Activated T-helper 17 cell treated with anti-CD3 and anti-CD28 coated beads, Interleukin-2, amount 50 U/mL, for 72 hours (primary cell): Measurements from ENCODE around the gene NBAS. TPM values are rescaled to one million over a fixed set of nuclear protein-coding genes. Genes with fewer than 3 reads are reported as not detected.
"Not testable (repeated sequence)": the region's sequence is repeated elsewhere in the genome, so short reads cannot be mapped to it uniquely, and the experiment has no call there.

Experiments
- ATAC-seq: fragments of 150-1000 bp; cut with Tn5 transposase; replicated peaks from 2 replicates; pipeline ENCODE4 v1.10.0; 2021; ENCODE audit warnings: mild to moderate bottlenecking, moderate library complexity
- H3K27ac Mint-ChIP-seq: one replicate; pipeline ENCODE4 v1.8.0; 2022; ENCODE audit warnings: mixed read lengths
- H3K27me3 Mint-ChIP-seq: one replicate; pipeline ENCODE4 v1.8.0; 2022; ENCODE audit warnings: mixed read lengths
- H3K36me3 Mint-ChIP-seq: one replicate; pipeline ENCODE4 v1.8.0; 2022; ENCODE audit warnings: low read depth, mild to moderate bottlenecking, mixed read lengths
- H3K4me1 Mint-ChIP-seq: one replicate; pipeline ENCODE4 v1.8.0; 2022; ENCODE audit warnings: mixed read lengths
- H3K4me3 Mint-ChIP-seq: one replicate; pipeline ENCODE4 v1.8.0; 2022; ENCODE audit warnings: mild to moderate bottlenecking, mixed read lengths
- H3K9me3 Mint-ChIP-seq: one replicate; pipeline ENCODE4 v1.8.0; 2022; ENCODE audit warnings: mixed read lengths
- total RNA-seq, 2 donors: library from RNA; stranded (reverse); gene quantifications; one replicate each; pipeline ENCODE4 v1.2.3, GENCODE V29; 2022

NBAS gene
- total RNA-seq, 2 donors from 2014 or later = 36.3 to 39.5 TPM

DNA sequence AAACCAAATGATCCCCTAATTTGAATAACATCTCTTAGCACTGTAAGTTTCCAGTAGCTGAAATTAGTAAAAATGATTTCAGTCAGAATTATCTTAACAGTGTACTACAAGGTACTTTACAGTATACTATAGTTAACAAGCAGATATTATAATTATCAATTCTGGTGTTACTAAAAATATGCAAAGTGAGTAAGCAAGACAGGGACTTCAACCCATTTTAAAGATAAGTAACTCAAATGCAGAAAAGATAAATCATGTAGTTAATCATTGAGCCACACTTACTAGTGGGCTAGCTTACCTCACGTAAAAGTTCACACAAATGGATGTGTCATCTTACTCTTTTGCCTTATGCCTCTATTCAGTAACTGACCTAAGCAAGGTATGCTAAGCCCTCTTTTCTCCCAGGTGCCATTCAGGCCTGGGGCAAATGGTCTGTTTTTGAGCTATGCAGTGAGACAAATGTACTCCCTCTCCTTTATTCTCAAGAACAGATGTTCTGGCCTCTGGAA, 101.0 kb downstream of the NBAS start:
- Mint-ChIP-seq H3K36me3 (peaks cover 83% of the 10 kb centered on the region), H3K27ac (no peak overlapping the region), H3K9me3 (no peaks in the 10 kb centered on the region), H3K4me1 (no peaks in the 10 kb centered on the region), H3K27me3 (no peaks in the 10 kb centered on the region), H3K4me3 (no peak overlapping the region)
- no peak for ATAC-seq

DNA sequence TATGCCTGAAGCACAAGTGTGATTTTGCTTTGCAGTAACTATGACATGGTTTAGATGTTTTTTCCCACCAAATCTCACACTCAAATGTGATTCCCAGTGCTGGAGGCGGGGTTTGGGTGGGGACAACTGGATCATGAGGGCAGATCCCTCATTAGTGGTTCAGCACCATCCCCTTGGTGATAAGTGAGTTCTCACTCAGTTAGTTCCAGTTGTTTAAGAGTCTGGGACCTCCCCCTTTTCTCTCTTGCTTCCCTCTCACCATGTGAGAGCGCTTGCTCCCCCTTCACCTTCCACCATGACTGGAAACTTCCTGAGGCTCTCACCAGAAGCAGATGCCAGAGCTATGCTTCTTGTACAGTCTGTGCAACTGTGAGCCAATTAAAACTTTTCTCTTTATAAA, 102.9 kb downstream of the NBAS start:
- Mint-ChIP-seq H3K27me3 (no peaks in the 10 kb centered on the region), H3K9me3 (no peaks in the 10 kb centered on the region), H3K27ac (no peak overlapping the region), H3K4me1 (no peaks in the 10 kb centered on the region), H3K4me3 (no peak overlapping the region), H3K36me3 (peaks cover 79% of the 10 kb centered on the region)
- no peak for ATAC-seq

DNA sequence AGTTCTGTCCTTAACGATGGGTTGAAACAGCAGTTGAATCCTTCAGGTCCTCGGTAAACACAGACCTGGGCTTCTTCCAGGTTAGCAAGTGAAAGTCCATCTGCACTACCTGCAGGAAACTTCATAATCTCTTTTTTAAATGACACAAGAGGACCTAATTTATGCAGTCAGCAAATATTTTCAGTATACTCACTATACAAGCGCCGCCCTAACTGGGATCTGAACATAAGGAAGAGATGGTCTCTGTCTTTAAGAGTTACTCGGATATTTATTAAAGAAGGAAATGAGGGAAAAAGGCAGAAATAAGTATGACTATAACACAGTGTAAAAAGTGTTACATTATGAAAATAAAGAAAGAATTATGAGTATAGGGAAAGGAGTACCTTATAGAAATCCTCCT, 103.3 kb downstream of the NBAS start:
- Mint-ChIP-seq H3K4me3 (no peak overlapping the region), H3K27ac (no peak overlapping the region), H3K36me3 (peaks cover 81% of the 10 kb centered on the region), H3K27me3 (no peaks in the 10 kb centered on the region), H3K4me1 (no peaks in the 10 kb centered on the region), H3K9me3 (no peaks in the 10 kb centered on the region)
- ATAC-seq = no peak

DNA sequence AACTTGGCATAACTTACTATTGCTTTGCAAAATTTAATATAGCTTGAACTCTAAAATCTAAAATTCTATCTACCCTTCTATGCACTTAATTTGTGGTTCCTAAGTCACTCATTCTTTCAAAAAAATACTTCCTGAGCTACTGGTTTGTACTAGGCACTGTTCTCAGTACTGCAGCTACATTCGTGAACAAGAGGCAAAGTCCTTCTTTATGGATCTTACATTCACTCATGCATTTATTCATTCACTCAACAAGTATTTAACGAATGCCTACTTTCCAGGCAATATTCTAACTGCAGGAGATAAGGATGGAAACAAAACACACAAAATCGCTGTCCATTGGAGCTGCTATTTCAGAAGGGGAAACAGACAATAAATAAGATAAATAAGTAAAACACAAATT, 104.8 kb downstream of the NBAS start:
- H3K36me3 Mint-ChIP-seq = peaks cover 81% of the 10 kb centered on the region
- H3K9me3 Mint-ChIP-seq = no peaks in the 10 kb centered on the region
- no peaks in the 10 kb centered on the region for H3K27me3 Mint-ChIP-seq
- H3K4me3 Mint-ChIP-seq = no peak overlapping the region
- no peaks in the 10 kb centered on the region for H3K4me1 Mint-ChIP-seq
- ATAC-seq = no peak
- no peak overlapping the region for H3K27ac Mint-ChIP-seq

GRCh38 chr2:15450808-15451207, 110.3 kb downstream of the NBAS start:
- H3K27ac Mint-ChIP-seq = no peak overlapping the region
- H3K36me3 Mint-ChIP-seq = peaks cover 57% of the 10 kb centered on the region
- H3K9me3 Mint-ChIP-seq = no peaks in the 10 kb centered on the region
- no peak overlapping the region for H3K4me3 Mint-ChIP-seq
- peaks cover 3% of the 10 kb centered on the region for H3K4me1 Mint-ChIP-seq
- H3K27me3 Mint-ChIP-seq = no peaks in the 10 kb centered on the region
- no peak for ATAC-seq

- no peak for ATAC-seq
- Mint-ChIP-seq H3K27me3 (no peaks in the 10 kb centered on the region), H3K9me3 (no peaks in the 10 kb centered on the region), H3K27ac (no peak overlapping the region), H3K36me3 (peaks cover 59% of the 10 kb centered on the region), H3K4me3 (no peak overlapping the region), H3K4me1 (peaks cover 3% of the 10 kb centered on the region)
Observed at GRCh38 chr2:15449556-15450236, 111.4 kb downstream of the NBAS start.

- Mint-ChIP-seq H3K4me3 (no peak overlapping the region), H3K36me3 (peaks cover 49% of the 10 kb centered on the region), H3K27me3 (no peaks in the 10 kb centered on the region)
Observed at GRCh38 chr2:15448250-15448839, 112.8 kb downstream of the NBAS start.

DNA sequence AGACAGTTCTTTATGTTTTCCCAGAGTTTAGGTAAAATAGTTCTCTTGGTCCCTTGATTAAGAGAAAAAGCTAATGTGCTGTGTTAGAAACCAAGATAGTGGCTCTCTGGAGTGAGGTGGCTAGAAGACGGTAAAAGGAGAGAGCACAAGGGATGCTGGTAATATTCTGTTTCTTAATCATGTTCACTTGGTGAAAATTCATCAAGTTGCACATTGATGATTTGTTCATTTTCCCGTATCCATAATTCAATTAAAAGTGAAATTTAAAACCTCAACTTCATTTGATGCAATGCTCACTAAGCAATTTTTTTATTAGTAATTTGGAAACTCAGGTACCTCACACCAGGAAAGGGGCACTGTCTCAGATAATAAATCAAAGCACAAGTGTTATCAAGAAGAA, 113.8 kb downstream of the NBAS start:
- Mint-ChIP-seq H3K9me3 (no peaks in the 10 kb centered on the region), H3K36me3 (peaks cover 39% of the 10 kb centered on the region), H3K27me3 (no peaks in the 10 kb centered on the region), H3K27ac (no peak overlapping the region), H3K4me3 (no peak overlapping the region), H3K4me1 (peaks cover 3% of the 10 kb centered on the region)
- ATAC-seq = no peak

More at GRCh38 chr2:15448250-15448839, 112.8 kb downstream of the NBAS start:
- Mint-ChIP-seq H3K9me3 (no peaks in the 10 kb centered on the region), H3K27ac (no peak overlapping the region), H3K4me1 (peaks cover 3% of the 10 kb centered on the region)
- no peak for ATAC-seq

GRCh38 chr2:15446961-15447360, 114.2 kb downstream of the NBAS start:
- H3K36me3 Mint-ChIP-seq = peaks cover 37% of the 10 kb centered on the region
- no peak overlapping the region for H3K4me3 Mint-ChIP-seq
- no peaks in the 10 kb centered on the region for H3K27me3 Mint-ChIP-seq
- no peaks in the 10 kb centered on the region for H3K9me3 Mint-ChIP-seq
- no peak overlapping the region for H3K27ac Mint-ChIP-seq
- H3K4me1 Mint-ChIP-seq = peaks cover 3% of the 10 kb centered on the region
- no peak for ATAC-seq

GRCh38 chr2:15445891-15446562, 115.1 kb downstream of the NBAS start:
- H3K27me3 Mint-ChIP-seq = no peaks in the 10 kb centered on the region
- H3K4me1 Mint-ChIP-seq = peaks cover 3% of the 10 kb centered on the region
- no peaks in the 10 kb centered on the region for H3K9me3 Mint-ChIP-seq

GRCh38 chr2:15439768-15440524, 121.2 kb downstream of the NBAS start:
- H3K4me3 Mint-ChIP-seq, H3K9me3 Mint-ChIP-seq, H3K4me1 Mint-ChIP-seq, H3K36me3 Mint-ChIP-seq, ATAC-seq, H3K27me3 Mint-ChIP-seq, H3K27ac Mint-ChIP-seq: not testable (repeated sequence)

More at GRCh38 chr2:15445891-15446562, 115.1 kb downstream of the NBAS start:
- no peak for ATAC-seq
- Mint-ChIP-seq H3K36me3 (peaks cover 33% of the 10 kb centered on the region), H3K27ac (no peak overlapping the region), H3K4me3 (no peak overlapping the region)

DNA sequence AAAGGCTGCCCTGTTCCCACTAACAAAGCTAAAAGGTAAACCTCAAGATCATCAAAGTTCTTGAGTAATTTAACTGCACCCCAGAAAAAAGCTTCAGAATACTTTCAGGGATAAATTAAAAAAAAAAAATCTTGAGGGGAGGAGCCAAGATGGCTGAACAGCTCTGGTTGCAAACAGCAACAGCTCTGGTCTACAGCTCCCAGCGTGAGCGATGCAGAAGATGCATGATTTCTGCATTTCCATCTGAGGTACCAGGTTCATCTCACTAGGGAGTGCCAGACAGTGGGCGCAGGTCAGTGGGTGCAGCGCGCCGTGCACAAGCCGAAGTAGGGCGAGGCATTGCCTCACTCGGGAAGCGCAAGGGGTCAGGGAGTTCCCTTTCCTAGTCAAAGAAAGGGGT, 121.8 kb downstream of the NBAS start:
- not testable (repeated sequence) for H3K9me3 Mint-ChIP-seq, H3K27me3 Mint-ChIP-seq, H3K4me1 Mint-ChIP-seq

GRCh38 chr2:15436195-15436594, 124.9 kb downstream of the NBAS start:
- peaks cover 17% of the 10 kb centered on the region for H3K36me3 Mint-ChIP-seq
- H3K27me3 Mint-ChIP-seq = no peaks in the 10 kb centered on the region
- H3K4me1 Mint-ChIP-seq = no peaks in the 10 kb centered on the region
- H3K9me3 Mint-ChIP-seq = no peaks in the 10 kb centered on the region
- no peak overlapping the region for H3K27ac Mint-ChIP-seq
- peak; percentile 35 for ATAC-seq
- H3K4me3 Mint-ChIP-seq = no peak overlapping the region

More for the DNA sequence above, 121.8 kb downstream of the NBAS start:
- not testable (repeated sequence) for H3K36me3 Mint-ChIP-seq, H3K4me3 Mint-ChIP-seq, ATAC-seq, H3K27ac Mint-ChIP-seq

- Mint-ChIP-seq H3K27ac (no peak overlapping the region), H3K4me3 (no peak overlapping the region), H3K36me3 (peaks cover 19% of the 10 kb centered on the region), H3K4me1 (no peaks in the 10 kb centered on the region), H3K9me3 (no peaks in the 10 kb centered on the region), H3K27me3 (no peaks in the 10 kb centered on the region)
- ATAC-seq = no peak
Observed at GRCh38 chr2:15435474-15435873, 125.7 kb downstream of the NBAS start.
